Measurements from ENCODE around the gene PRKACA.

Gene PRKACA

GRCh38 chr19:14116525-14116917 lies 1.0 kb downstream of the PRKACA start:
- DNase-seq, result no peak

- no peak for DNase-seq
These were observed 1.8 kb downstream of the PRKACA start for GRCh38 chr19:14115756-14116155.

DNA sequence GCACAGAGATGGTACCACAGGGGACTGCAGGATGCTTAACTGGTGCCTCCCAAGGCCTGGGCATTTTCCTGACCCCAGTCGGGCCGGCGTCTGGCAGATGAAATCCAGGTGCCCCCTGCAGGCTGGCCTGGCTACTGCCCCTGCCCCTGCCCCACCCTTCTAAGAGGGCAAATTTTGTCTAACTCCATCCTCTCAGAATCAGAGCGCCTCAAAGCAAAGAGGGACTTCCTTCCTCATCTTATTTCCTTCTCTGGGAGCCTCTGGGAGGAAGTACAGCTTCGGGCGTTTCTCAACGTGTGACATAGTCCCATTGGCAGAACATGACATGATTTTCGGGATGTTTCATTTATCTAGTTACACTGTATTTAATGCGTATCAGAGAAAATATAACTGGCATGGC lies 2.7 kb downstream of the PRKACA start:
- peak; percentile 83 to 86 for DNase-seq

DNA sequence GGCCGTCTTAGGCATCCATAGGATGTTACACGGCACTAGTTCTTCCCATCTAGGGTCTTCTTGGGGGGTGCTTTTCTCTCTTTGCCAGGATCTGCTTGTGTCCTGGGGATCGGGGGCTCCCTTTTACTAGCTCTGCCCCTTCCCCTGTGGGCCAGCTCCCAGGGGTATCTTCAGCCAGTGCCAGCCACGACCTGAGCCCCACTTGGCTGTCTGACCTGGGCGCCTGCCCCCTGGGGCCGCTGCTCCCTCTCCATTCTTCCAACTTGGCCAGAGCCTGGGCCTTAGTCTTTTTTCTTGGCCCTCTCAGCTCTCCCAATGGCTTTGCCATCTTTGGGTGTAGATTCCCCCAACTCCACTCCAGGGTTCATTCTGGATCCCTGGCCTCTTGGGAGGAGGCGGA lies 3.1 kb downstream of the PRKACA start:
- no peak for DNase-seq

GRCh38 chr19:14113762-14114414 lies 3.7 kb downstream of the PRKACA start:
- peak in 1 of 2 donors; percentile 31 for DNase-seq

GRCh38 chr19:14112809-14113385 lies 4.7 kb downstream of the PRKACA start:
- no peak for DNase-seq

DNA sequence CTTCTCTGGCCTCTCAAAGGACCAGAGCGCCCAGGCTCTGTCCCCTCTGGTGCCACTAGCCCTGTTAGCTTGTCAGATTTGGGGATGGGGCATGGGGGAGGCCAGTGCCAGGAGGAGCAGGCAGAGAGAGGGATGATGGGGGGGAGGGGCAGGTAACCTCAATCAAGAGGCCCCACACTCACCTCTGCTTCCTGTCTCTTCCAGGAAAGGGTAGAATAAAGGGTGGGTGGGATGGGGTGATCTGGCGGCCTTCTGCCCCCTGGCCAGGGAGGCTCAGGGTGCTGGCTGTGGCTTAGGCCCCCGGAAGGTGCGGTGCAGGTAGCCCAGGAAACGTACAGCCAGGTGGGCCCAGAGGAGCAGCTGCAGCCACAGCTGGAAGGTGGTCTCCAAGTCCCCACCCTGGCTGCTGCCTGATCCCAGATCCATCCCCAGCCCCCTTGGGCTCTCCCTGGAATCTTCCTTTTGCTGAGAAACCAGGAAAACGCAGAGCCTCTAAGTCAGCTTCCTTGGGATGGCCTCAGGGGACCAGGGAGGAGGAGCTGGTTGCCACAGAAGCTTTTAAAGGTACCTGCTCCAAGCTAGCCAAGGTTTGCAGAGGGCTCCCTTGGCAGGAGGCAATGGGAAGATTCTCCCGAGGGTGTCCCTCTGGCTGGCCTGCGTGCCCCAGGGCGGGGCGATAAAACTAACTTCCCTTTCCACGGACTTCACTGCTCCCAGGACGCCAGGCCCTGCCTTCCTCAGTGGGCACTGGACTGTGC lies 5.3 kb downstream of the PRKACA start:
- DNase-seq, result peak in 1 of 2 donors; percentile 42

- DNase-seq, result no peak
These were observed 6.1 kb downstream of the PRKACA start for GRCh38 chr19:14111486-14111885.

- DNase-seq, result no peak
These were observed 6.9 kb downstream of the PRKACA start for GRCh38 chr19:14110650-14111049.

DNA sequence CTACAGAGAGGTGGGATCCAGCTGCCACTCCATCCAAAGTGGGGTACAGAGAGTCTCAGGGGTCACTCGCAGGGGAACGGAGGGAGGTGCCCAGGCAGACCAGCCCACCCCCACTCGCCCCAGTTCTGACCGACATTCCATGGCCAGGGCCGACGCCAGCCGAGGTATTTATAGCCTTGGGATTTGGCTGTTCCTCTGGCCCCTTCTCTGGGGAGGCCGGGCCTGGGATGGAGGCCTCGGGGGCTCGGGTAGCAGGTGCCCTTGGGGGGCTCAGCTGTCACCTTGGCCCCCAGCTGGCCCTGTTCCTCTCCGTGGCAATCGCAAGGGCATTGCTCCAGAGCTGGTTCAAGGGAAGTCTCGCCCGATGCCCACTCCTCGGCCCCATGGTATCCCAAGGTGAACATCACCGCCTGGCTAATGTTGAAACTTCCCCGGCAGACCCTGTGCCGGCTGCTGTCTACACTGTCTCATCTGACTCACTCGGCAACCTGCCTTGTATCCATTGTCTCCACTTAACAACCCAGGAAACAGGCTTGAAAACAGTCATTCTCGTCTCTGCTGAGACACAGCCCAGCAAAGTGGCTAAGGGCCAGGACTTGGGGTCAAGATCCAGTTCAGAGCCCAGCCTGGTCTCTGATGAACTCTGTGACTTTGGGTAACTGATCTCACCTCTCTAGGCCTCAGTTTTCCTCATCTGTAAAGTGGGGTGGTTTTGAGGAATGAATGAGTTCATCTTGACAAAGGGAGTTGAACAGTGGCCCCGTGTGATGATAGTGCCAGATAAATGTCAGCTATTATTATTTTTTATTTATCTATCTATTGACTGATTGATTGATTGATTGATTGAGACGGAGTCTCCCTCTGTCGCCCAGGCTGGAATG lies 9.7 kb downstream of the PRKACA start:
- DNase-seq, result no peak

DNA sequence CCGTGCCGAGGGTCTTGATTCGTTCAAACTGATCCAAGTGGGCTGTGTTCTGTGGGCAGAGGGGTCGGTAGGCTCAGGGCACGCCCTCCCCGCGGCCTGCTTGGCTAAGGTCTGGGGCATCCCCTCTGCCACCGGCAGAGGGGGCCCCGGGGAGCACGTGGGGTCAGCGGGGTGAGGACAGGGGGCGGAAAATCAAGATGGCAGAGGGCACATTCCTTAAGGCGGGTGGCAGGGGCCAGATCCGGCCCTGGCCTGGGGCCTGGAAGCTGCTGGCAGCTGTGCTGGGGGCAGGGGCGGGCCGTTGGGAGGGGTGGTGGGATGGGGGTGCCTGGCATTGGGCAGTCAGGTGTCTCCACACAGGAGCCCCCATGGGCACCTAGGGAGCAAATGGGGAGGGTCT lies 10.7 kb downstream of the PRKACA start:
- DNase-seq, result no peak

DNA sequence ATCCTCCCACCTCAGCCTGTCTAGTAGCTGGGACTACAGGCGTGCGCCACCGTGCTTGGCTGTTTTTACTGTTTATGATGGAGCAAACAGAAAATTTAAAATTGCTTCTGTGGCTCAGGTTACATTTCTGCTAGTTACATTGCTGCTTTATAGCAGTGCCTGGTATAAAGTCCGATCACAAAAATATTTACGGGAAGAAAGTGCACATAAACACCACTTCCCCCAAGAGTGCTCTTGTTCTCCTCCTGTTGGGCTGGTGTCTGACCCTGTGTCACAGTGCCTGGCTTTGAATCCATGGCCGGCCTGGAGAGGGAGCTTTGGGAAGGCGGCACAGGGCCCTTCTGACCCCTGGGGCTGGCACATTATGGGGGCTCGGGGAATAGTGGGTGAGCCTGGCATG lies 11.9 kb downstream of the PRKACA start:
- DNase-seq, result no peak

GRCh38 chr19:14103310-14103709 lies 14.3 kb downstream of the PRKACA start:
- no peak for DNase-seq

GRCh38 chr19:14102756-14103155 lies 14.8 kb downstream of the PRKACA start:
- DNase-seq, result no peak

DNA sequence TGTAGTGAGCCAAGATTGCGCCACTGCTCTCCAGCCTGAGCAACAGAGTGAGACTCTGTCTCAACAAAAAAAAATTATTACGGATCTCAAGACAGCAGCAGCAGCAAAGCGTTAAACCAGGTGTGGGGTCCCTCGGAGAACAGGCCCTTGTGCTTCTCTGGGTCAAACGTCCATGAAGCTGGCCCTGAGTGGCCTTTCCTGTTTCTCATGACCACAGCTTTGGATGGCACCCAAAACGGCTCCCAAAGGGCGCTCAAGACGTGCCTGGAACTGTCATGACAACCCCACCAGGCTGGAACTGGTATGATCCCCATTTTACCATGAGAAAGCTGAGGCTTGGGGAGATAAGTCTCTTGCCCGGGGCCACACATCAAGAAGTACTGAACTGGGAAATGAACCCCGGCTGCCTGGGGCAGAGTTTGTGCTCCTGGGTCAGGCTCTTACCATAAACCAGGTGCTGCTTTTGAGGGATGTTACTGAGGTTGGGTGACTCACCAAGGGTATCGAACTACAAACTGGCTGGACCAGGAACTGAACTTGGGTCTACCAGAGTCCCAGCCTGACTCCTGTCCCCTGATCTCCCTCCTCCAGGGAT lies 15.4 kb downstream of the PRKACA start:
- DNase-seq, result no peak

DNA sequence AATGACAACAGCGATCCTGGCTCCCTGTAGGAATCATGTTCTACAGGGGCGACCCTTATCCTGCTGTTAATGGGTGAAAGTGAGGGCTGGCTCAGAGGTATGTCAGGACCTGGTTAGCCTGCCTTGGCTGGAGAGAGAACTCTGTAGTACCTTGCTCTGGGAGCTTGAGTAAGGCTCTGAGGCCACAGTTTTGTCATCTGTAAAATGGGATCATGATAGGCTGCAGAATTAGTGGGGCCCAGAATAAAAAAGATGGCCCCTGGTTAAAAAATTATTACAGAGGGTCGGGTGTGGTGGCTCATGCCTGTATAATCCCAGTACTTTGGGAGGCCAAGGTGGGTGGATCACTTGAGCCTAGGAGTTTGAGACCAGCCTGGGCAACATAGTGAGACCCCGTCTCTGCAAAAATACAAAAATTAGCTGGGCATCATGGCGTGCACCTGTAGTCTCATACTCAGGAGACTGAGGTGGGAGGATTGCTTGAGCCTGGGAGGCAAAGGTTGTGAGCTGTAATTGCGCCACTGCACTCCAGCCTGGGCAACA lies 16.5 kb downstream of the PRKACA start:
- DNase-seq, result no peak

DNA sequence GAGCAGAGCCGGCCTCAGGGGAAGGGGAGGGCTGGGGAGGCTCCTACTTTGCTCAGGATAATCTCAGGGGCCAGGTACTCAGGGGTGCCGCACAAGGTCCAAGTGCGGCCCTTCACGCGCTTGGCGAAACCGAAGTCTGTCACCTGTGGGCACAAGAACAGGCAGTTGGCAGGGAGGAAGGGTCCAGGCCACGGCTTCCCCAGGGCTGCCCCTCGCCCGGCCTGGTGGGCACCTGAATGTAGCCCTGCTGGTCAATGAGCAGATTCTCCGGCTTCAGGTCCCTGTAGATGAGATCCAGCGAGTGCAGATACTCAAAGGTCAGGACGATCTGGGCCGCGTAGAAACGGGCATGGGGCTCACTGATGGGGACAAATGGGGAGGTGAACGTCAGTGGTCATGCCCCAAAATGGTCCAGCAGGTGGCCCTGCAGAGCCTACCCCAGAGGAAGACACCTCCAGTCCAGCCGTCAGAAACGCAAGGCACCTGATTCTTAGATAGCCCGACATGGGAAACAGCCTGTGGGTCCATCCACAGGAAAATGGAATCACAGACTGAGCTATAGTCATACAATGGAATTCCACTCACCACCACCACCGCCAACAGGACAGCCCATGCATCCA lies 19.9 kb downstream of the PRKACA start:
- DNase-seq, result no peak

GRCh38 chr19:14096272-14096992 lies 21.1 kb downstream of the PRKACA start:
- no peak for DNase-seq

GRCh38 chr19:14094854-14095253 lies 22.7 kb downstream of the PRKACA start:
- DNase-seq, result no peak

DNA sequence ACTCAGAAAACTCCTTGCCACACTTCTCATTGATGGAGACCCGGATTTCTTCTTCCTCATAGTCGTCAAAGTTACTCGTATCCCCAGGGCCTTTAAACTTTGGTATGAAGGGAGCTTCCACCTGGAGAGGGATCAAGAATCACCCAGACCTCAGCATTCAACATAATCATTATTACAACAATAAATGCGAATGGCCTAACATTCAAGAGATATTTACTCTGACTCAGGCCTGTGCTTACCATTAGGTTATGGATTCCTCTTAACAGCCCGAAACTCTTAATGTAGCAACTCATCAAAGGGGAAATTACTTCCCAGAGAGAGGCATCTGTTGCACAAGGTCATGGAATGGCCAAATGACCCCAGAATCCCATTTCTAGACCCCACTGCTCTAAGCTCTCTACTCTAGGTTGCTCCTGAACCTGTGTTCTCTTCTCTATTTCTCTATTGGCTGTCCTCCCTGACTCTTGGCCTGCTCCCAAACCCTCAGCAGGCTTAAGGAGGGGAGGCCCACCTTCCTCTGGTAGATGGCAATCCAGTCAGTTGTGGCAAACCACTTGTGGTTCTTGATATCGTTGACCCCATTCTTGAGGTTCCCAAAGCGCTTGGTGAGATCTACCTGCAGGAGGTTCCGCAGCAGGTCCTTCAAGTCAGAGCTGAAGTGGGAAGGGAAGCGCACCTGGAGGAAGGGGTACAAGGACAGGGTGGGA lies 24.3 kb downstream of the PRKACA start:
- DNase-seq, result no peak

Measured in inflammatory macrophage treated with lipopolysaccharide for 1 hour (primary cell).